HG03432 (cell line): ENCODE results near the gene ELK1.

Source experiments
- ATAC-seq: cut with Tn5 transposase; IDR thresholded peaks from one replicate; pipeline ENCODE4 v1.9.1; 2021; ENCODE audit warnings: mild to moderate bottlenecking, moderate library complexity; ENCODE audit not compliant: unreplicated experiment

The ELK1 gene

GRCh38 chrX:47646636-47647035, 3.7 kb downstream of the ELK1 start:
- no peak for ATAC-seq

DNA sequence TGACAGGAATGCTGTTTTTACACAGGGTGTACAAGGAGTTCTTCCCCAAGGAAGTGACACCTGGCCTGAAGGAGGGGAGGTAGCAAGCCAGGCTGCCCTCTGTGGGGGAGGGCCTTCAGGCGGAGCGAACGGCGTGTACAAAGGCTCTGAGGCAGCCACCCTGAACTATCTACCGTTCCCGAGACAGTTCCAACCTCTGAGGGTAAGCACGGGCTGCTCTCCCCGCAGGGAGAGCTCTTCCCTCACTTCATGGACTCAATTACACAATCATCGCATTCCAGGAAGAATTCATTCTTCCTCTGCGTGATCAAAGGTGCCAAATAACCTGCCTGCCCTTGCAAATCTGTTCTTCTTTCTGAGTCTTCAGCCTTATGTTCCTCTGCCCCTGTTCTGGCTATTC, 4.8 kb downstream of the ELK1 start:
- no peak for ATAC-seq

DNA sequence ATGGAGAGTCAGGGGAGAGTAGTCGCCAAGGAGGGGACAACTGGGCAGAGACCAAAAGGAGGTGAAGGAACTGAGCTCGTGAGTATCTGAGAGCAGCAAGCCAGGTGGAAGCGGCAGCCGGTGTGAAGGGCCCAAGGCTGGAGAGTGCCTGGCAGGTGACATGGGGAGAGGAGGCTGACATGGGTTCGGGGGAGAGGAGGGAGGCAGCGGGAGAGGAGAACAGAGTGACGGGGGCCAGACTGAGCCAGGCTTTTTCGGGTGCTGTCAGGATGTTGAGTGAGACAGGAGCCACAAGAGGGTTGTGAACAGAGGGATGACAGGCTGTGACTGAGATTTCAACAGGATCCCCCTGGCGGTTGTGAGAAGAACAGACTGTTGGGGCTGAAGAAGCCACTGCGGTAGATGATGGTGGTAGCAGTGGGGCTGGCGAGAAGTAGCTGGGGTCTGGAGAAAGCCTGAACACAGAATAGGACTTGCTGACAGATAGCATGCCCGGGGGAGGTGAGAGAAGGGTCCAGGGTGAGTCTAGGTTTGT, 5.7 kb downstream of the ELK1 start:
- ATAC-seq, result no peak

DNA sequence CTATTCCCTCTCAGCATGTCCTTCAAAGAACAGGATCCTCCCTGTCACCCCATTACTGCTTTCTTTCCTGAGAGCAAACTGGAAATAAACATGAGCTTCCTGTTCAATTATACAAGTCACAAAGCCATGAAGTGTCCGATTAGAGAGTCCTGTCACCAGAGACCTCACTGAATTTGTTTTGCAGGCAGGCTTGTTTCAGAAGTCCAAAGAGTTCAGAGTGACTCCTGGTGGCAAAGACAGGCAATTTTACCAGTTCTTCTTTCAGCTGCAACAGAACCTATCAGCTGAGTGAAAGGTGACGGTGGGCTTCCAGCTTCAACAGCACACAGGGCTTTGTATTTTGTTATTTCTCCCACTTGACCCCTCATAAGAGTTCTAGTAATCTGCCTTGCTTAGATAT, 6.4 kb downstream of the ELK1 start:
- ATAC-seq, result no peak

DNA sequence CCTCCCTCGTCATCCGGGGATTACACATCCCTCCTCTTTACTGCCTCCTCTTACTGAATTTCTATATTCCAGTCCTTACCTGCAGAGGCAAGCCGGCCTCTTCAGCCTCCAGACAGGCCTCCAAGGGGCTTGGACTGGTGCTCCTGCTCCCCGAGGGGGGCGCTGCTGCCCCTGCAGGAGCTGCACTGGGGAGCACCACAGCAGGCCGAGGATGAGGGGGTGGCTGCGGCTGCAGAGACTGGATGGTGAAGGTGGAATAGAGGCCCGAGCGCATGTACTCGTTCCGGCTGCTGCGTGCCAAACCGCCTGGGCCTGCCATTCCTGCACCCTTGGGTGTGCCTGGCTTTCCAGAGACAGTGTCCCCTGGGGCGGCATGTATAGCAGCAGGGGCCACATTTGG, 11.5 kb downstream of the ELK1 start:
- ATAC-seq, result no peak

GRCh38 chrX:47637546-47638195, 12.7 kb downstream of the ELK1 start:
- ATAC-seq, result no peak

DNA sequence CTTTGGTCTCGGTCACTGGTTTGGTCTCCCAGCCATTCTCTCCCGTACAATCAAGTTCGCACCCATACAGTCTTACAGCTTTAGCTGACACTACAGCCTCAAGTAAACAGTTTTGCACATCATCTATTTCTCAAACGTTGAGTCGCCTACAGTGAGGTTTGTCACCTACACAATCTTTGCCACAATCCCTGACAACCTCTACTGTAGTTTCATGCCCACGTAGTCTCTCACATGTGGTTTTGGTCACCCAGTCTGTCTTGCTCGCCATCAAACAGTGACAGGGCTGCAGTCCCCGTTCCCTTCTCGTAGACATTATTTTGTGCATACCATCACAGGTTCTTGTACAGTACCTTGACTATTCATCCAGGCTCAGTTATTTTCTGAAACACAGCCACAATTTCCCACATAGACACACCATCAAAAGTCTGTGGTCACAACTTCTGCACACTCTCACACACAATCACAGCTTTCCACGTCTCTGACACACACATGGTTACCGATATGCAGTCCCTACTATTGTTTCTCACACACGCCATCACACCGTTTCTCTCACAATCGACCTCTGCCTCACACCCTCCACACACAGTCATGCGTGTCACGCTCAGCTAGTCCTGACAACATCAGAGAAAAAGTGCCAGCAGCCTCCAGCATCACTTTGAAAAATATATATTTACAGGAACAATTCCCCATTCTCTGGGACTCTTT, 15.3 kb downstream of the ELK1 start:
- no peak for ATAC-seq

DNA sequence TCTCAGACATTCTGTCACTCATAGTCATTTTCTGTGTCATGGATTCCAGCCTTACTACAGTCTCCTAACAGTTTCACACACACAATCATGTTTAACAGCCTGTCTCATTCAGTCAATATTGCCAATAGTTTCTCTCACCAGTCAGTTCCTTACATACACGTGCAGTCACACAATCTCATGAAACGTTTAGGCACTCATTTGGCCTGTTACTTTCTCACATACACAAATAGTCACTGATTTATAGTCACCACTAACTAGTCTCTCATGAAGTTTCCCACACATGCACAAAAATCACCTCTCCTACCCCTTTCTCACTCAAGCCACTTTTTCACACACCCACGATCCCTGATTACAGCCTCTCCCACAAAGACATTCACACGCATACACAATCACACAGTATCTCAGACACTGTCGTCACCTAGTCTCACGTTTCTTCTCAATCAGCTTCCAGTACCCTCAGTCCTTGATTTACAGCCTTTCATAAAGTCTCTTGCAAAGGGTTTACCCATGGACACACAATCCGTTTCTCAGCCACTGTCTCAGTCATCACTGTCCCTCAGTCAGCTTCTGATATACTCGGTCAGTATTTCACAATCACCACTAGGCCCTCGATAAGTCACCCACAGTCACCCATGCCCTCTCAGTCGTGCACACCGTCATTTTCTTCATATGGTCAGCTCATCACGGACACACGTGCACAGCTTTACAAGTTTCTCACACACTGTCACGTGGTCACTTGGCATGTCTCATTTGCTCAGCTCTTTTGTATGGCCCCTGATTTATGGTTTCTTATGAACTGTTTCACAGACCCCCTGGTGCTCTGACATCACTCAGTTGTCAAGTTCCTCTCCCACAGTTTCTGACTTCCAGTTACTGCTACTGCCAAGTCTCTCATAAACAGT, 16.4 kb downstream of the ELK1 start:
- no peak for ATAC-seq

GRCh38 chrX:47632666-47633065, 17.7 kb downstream of the ELK1 start:
- no peak for ATAC-seq

- ATAC-seq, result no peak
Measured at GRCh38 chrX:47631676-47632075, 18.7 kb downstream of the ELK1 start.

DNA sequence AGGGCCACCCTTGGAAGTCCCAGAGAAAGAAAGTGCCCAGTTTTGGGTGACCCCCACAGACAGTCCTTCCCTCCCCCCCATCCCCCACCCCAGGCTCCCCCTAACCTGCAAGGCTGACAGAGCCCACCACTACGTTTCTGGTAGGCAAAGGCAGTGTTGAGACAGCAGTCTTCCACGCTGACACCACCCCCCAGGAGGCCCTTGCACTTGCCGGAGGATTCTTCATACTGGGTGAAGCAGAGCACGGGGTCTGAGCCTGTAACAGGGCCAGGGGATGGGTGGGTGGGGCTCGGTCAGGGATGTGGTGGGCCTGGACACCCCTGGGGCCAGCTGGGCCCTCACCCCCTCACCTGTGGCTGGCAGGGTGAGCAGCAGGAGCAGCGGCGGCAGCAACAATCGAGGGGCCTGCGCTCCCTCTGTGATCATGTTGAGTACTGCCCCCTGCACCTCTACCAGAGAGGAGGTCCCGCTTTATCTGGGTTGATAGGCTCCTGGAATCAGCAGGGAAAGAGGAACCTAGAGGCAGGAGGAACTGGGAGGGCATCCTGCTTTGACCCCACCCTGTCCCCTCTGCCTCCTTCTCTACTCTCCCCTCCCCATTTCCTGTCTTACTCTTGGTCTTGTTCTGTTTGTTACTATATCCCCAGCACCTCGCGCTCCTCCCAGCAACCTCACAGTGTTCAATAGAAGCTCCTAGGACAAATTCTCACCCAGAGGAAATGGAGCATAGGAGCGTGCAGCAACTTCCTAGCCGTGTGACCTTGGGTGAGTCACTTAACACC, 20.8 kb downstream of the ELK1 start, which contains the start of gene CFP:
Gene CFP (minus strand): TSS at position 512 of the 782 bp plus-strand sequence. CDS start 86 bp downstream, at position 426.
- no peak for ATAC-seq

DNA sequence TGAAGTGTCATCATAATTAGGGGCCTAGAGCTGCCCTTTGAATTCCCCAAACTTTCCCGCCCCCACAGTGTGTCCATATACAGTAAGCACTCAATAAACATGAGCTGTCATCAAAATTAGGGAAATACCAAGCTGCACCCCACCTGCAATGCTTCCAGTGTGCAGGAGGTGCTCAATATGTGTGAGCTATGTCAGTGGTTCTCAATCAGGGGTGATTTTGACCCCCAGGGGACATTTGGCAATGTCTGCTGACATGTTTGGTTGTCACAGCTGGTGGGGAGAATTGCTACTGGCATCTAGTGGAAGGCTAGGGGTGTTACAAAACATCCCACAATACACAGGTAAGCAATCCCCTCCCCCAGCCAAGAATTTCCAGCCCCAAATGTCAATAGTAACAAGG, 21.4 kb downstream of the ELK1 start:
- no peak for ATAC-seq

- no peak for ATAC-seq
Measured at GRCh38 chrX:47625365-47625764, 25.0 kb downstream of the ELK1 start.

DNA sequence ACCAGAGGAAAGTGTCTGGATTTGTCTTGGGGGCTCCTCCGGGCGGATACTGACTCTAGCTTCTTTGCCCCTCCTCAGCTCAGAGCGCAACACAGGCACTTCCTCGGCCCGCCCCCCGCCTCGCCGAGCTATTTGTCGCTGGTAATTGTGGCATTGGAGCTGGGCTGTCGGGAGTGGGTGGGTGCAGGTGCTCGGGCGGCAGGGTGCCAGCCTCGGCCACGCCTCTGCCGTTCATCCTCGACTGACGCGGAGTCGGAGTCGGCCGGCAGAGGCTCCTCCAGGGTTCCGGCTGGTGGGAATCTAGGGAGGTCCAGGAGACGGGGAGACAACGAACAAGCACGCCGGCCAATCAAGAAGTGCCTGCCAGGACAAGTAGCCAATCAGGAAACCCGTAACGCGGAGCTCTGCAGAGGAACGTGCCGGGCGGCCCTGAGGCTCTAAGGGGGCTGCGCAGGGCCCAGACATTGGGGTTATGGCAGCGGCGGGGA, 26.8 kb downstream of the ELK1 start:
- ATAC-seq, result no peak

DNA sequence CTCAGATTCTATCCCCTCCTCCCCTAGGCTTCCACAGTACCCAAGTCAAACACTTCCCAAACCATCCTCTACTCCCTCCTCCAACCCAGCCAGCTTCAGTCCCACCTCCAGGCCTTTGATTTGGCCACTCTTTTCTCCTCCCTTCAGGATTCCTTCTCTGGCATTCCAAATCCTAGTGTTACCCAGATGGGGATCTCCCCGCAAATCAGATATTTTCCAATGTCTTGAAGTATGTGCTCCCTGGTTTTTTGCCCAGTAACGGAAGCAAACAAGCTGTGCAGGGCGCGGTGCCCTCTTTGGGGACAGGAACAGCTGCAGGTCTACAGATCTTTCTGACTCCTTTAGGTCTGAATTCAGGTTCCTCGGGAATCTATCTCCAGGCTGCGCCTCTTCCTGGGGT, 28.5 kb downstream of the ELK1 start:
- no peak for ATAC-seq

DNA sequence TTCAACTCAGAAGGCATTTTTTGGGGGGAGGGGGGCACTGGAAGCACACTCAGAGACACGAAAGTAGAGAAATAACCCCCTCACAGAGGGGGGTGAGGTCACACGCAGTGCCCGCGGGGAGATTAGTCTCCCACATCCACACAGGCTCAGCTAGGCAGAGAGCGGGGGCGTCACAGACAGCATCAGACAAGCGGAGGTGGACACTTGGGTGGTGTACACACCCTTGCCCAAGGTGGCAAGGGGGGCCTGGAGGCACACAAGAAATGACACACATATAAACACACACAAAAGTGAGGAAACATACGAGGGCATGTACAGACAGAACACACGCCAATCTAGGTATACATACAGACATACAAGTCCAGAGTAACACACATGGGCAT, 30.1 kb downstream of the ELK1 start:
- no peak for ATAC-seq

DNA sequence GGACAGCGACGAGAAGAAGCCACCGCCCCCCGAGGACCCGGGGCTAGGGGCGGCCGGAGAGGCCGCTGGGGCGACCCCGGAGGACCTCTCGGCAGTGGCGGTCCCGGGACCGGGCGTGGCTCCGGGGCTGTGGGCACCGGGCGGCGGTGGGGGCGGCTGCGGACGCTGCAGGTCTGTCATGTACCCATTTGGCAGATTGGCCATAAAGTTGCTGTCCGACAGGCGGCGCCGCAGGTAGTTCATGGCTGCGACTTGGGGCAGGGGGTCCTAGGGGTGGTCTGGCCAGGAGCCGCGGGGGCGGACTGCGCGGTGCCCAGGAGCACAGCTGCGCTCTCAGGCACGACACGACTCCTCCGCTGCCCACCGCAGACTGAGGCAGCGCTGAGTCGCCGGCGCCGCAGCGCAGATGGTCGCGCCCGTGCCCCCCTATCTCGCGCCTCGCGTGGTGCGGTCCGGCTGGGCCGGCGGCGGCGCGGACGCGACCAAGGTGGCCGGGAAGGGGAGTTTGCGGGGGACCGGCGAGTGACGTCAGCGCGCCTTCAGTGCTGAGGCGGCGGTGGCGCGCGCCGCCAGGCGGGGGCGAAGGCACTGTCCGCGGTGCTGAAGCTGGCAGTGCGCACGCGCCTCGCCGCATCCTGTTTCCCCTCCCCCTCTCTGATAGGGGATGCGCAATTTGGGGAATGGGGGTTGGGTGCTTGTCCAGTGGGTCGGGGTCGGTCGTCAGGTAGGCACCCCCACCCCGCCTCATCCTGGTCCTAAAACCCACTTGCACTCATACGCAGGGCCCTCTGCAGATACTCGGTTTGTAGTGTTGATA, 30.7 kb downstream of the ELK1 start, which contains the start of gene SYN1:
Gene SYN1 (minus strand): TSS at position 372 of the 817 bp plus-strand sequence. CDS start 129 bp downstream, at position 243.
- ATAC-seq, result peak; percentile 90

DNA sequence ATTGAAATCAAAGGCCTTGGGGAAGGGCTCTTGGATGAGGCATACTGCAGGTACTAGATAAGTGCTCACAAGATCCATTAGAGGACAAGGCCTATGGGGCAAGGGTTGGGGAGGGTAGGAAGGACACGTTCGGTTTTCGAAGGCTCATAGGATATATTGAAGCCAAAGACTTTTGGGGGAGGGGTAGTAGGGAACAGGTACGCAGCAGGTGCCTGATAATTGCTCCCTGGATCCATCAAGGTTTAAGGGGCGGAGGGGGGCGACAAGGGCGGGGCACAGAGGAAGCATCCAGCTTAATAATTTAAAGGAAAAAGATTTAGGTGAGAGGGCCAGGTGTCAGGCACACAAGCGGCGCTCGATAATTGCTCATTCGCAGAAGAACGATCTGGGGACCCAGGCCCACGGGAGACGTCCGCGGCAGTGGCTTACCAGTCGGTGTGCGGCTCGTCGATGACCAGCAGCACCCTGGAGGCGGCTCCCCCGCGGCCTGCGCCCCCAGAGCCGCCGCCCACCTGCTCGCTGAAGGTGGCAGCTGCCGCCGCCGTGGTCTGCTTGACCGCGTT, 31.4 kb downstream of the ELK1 start:
- ATAC-seq, result no peak

GRCh38 chrX:47614618-47615017, 35.7 kb downstream of the ELK1 start:
- no peak for ATAC-seq
